ENCODE data around the gene FCGR3A. TPM values are rescaled to one million over a fixed set of nuclear protein-coding genes. Genes with fewer than 3 reads are reported as not detected.

FCGR3A gene
- total and polyA plus RNA-seq, 2 of the 8 experiments (the other 6 are each of a cell fraction or from before 2014, with no cell fraction given), result not detected

DNA sequence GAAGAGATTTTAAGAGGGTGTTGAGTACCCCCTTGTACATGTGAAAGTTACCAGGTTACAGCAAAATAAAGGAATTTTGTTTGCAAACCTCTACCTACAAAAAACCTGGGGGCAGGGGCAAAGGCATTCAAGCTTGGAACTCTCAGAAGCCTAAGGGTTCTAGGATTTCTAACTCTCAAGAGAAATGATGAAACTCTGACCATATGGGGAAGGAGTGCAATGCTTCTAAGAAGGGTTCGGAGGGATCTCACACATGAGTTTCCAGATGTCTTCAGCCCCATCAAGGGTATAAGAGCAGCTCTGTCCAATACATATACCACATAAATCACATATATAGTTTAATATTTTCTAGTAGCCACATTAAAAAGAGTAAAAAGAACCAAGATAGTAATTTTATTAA, 51.7 kb downstream of the FCGR3A start (continued):
- TF ChIP-seq, protein P1, sequence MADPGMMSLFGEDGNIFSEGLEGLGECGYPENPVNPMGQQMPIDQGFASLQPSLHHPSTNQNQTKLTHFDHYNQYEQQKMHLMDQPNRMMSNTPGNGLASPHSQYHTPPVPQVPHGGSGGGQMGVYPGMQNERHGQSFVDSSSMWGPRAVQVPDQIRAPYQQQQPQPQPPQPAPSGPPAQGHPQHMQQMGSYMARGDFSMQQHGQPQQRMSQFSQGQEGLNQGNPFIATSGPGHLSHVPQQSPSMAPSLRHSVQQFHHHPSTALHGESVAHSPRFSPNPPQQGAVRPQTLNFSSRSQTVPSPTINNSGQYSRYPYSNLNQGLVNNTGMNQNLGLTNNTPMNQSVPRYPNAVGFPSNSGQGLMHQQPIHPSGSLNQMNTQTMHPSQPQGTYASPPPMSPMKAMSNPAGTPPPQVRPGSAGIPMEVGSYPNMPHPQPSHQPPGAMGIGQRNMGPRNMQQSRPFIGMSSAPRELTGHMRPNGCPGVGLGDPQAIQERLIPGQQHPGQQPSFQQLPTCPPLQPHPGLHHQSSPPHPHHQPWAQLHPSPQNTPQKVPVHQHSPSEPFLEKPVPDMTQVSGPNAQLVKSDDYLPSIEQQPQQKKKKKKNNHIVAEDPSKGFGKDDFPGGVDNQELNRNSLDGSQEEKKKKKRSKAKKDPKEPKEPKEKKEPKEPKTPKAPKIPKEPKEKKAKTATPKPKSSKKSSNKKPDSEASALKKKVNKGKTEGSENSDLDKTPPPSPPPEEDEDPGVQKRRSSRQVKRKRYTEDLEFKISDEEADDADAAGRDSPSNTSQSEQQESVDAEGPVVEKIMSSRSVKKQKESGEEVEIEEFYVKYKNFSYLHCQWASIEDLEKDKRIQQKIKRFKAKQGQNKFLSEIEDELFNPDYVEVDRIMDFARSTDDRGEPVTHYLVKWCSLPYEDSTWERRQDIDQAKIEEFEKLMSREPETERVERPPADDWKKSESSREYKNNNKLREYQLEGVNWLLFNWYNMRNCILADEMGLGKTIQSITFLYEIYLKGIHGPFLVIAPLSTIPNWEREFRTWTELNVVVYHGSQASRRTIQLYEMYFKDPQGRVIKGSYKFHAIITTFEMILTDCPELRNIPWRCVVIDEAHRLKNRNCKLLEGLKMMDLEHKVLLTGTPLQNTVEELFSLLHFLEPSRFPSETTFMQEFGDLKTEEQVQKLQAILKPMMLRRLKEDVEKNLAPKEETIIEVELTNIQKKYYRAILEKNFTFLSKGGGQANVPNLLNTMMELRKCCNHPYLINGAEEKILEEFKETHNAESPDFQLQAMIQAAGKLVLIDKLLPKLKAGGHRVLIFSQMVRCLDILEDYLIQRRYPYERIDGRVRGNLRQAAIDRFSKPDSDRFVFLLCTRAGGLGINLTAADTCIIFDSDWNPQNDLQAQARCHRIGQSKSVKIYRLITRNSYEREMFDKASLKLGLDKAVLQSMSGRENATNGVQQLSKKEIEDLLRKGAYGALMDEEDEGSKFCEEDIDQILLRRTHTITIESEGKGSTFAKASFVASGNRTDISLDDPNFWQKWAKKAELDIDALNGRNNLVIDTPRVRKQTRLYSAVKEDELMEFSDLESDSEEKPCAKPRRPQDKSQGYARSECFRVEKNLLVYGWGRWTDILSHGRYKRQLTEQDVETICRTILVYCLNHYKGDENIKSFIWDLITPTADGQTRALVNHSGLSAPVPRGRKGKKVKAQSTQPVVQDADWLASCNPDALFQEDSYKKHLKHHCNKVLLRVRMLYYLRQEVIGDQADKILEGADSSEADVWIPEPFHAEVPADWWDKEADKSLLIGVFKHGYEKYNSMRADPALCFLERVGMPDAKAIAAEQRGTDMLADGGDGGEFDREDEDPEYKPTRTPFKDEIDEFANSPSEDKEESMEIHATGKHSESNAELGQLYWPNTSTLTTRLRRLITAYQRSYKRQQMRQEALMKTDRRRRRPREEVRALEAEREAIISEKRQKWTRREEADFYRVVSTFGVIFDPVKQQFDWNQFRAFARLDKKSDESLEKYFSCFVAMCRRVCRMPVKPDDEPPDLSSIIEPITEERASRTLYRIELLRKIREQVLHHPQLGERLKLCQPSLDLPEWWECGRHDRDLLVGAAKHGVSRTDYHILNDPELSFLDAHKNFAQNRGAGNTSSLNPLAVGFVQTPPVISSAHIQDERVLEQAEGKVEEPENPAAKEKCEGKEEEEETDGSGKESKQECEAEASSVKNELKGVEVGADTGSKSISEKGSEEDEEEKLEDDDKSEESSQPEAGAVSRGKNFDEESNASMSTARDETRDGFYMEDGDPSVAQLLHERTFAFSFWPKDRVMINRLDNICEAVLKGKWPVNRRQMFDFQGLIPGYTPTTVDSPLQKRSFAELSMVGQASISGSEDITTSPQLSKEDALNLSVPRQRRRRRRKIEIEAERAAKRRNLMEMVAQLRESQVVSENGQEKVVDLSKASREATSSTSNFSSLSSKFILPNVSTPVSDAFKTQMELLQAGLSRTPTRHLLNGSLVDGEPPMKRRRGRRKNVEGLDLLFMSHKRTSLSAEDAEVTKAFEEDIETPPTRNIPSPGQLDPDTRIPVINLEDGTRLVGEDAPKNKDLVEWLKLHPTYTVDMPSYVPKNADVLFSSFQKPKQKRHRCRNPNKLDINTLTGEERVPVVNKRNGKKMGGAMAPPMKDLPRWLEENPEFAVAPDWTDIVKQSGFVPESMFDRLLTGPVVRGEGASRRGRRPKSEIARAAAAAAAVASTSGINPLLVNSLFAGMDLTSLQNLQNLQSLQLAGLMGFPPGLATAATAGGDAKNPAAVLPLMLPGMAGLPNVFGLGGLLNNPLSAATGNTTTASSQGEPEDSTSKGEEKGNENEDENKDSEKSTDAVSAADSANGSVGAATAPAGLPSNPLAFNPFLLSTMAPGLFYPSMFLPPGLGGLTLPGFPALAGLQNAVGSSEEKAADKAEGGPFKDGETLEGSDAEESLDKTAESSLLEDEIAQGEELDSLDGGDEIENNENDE (IDR thresholded peaks at IDR 0.05; ENCODE audit: insufficient replicate concordance, low read length), result no peak
- no peak for TF ChIP-seq SIN3A (conservative IDR thresholded peaks at IDR 0.05 in 1 of 2, IDR thresholded peaks at IDR 0.05 in 1 of 2; ENCODE audit: low read depth in 1 of 2, low read length in 2 of 2)
- no peak for TF ChIP-seq SP2 (IDR thresholded peaks at IDR 0.05; ENCODE audit: low read length)
- TF ChIP-seq SP1 (IDR thresholded peaks at IDR 0.05; ENCODE audit: low read depth, low read length), result no peak
- TF ChIP-seq GABPA (IDR thresholded peaks at IDR 0.05; ENCODE audit: borderline replicate concordance, insufficient read depth, low read length), result no peak

Data from H1 (cell line).